HG02884 (cell line): ENCODE results near the gene MCM9.
"Not testable (repeated sequence)": the region's sequence is repeated elsewhere in the genome, so short reads cannot be mapped to it uniquely, and the experiment has no call there.

Experiments used
- ATAC-seq: cut with Tn5 transposase; IDR thresholded peaks from one replicate; pipeline ENCODE4 v1.9.1; 2021; ENCODE audit warnings: mild to moderate bottlenecking, moderate library complexity; ENCODE audit not compliant: unreplicated experiment

The MCM9 gene

GRCh38 chr6:118804091-118804490 lies 130.9 kb downstream of the MCM9 start:
- no peak for ATAC-seq

DNA sequence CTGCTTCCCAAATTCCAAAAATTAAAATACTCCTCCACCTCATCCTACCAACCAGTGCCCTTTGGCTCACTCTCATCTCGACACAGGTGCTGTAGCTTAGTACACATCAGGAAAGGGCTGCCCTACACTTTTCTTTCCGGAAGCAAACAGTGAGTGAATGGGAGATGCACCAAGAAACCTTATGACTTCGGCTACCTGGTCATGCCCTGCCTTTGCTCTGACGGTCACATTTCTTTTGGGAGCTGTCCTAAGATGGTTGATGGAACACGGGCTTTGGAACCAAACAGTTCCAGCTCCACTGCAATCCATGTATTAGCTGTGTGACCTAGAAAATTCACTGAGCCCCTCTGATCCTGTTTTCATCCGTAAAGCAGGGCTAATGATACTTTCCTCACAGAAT lies 133.7 kb downstream of the MCM9 start:
- ATAC-seq: no peak

GRCh38 chr6:118800394-118801071 lies 134.4 kb downstream of the MCM9 start:
- ATAC-seq: peak; percentile 98

GRCh38 chr6:118799826-118800225 lies 135.1 kb downstream of the MCM9 start:
- no peak for ATAC-seq

- ATAC-seq: not testable (repeated sequence)
These were observed 138.4 kb downstream of the MCM9 start for GRCh38 chr6:118796548-118796947.

DNA sequence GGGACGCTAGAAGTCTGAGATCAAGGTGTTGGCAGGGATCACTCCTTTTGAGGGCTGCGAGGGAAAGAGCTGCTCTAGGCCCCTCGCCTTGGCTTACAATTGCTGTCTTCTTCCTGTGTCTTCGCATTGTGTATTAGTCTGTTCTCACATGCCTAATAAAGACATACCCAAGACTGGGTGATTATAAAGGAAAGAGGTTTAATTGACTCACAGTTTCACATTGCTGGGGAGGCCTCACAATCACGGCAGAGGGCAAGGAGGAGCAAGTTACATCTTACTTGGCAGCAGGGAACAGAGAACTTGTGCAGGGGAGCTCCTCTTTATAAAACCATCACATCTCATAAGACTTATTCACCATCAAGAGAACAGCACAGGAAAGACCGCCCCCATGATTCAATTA lies 143.5 kb downstream of the MCM9 start:
- ATAC-seq: no peak

- ATAC-seq: no peak
These were observed 145.0 kb downstream of the MCM9 start for GRCh38 chr6:118789954-118790353.

DNA sequence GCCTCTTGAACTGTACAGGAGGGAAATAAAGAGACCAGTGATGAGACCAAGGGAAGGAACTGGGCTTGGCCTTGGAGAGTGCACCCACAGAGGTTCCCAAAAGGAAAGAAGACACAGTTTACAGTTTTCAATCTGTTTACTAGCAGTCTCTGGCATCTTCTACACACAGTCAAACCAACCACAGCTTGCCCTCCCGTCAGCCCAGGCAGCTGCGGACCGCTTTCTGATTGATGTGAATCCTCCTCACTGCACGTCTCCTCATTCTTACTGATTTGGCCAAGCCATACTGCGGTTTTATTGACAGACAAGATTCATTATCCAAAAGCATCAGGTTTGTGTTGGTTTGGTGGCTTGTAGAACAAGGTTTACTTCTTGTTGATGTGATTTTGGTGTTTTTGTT lies 145.5 kb downstream of the MCM9 start:
- no peak for ATAC-seq

- no peak for ATAC-seq
These were observed 146.3 kb downstream of the MCM9 start for GRCh38 chr6:118788702-118789101.

- ATAC-seq: no peak
These were observed 147.1 kb downstream of the MCM9 start for GRCh38 chr6:118787724-118788423.

- ATAC-seq: no peak
These were observed 148.1 kb downstream of the MCM9 start for GRCh38 chr6:118786596-118787453.

DNA sequence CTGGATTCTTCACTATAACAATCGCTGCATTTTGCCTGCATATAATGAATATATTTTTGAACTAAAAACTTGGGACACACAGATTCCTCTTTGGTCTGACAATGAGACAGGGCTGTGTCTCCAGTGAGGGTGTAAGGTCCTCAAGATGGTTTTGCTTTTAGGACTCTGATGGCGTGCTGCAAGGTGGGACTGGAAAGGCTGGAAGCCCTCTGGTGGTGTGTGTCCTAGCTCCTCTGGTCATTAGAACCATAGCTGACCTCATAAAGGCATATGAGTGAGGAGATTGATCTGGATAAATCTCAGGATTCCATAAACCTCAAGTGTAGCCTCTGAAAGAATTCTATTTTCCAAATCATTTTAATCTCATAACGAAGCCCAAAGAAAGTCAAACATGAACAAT lies 149.4 kb downstream of the MCM9 start:
- ATAC-seq: no peak

DNA sequence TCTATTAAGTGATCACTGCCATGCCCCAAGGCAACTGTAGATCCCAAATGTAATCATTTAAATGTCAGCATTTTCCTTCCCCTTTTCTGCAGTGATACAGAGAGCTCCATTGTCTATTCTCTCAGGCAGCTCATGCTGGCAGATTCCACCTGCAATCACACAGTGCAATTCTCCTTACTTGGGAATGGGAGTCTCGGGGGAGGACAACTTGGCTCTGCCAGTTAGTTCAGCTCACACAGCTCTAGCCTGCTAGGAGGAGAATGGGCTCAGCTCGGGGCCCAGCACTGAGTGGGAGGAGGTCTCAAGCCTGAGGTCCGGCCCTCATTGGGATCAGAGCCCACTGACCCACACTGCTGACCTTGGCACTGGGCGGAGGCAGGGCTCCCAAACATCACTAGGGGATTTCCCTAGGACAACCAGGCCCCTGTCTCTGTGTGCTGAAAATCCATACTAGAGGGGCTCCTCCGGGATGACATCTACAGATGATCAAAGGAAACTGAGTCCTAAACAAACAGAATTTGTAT lies 150.3 kb downstream of the MCM9 start:
- no peak for ATAC-seq

- ATAC-seq: no peak
These were observed 150.9 kb downstream of the MCM9 start for GRCh38 chr6:118783931-118784550.

GRCh38 chr6:118782651-118783050 lies 152.3 kb downstream of the MCM9 start:
- no peak for ATAC-seq

- ATAC-seq: no peak
These were observed 153.1 kb downstream of the MCM9 start for GRCh38 chr6:118781897-118782296.

DNA sequence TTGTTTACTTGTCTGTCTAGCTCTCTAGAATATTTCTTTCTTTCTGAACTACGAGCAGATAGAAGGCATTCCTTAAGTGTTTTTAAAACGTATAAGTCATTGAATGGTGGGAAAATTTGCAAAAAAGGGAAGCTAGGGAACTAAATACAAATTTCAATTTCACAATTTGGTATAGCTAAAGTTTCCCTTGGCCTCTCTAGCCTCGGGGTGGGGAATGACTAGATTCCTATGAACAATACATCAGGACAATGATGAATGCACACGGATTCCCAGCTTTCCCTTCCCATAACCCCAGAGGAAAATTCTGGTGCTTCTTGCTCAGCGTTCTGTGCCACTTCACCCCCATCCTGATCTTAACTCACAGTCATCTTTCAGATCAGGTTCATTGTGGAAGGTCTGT lies 154.3 kb downstream of the MCM9 start:
- ATAC-seq: no peak

DNA sequence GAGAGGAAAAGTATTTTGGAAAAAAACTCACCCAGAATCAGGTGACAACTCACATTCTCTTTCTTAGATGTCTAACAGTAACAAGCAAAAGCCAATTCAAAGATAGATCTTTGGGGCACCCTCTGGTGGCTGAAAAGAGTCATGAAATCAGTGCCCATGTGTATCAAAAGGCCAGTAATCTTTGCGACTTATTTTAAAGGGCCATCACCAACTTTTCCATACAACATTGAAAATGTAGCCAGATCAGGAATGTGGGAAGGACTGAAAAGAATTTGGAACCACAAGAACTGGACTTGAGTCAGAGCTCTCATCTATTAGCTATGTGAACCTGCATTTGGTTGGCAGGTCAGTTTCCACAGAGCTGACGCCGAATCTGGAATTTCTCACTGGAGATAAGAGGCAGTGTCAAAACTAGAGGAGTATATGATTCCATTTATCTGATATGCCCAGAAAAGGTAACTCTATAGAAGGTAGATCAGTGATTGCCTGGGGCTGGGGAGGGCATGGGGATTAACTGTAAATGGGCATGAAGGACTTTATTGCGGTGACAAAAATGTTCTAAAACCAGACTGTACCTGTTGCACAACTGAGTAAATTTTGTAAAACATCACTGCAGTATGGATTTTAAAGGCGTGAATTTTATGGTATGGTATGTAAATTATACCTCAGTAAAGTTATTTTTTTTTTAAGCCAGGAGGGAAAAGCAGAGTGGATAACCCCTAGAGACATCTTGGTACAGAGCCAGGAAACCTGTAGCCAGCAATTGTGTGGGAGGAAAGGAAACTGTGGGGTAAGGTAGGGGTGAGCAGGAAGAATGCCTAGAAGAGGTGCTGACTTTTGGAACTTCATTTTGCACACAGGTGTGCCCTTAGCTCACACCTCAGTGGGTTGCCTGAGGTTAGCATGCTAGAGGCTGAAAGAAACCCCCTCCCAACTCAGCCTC lies 158.1 kb downstream of the MCM9 start:
- ATAC-seq: peak; percentile 92

DNA sequence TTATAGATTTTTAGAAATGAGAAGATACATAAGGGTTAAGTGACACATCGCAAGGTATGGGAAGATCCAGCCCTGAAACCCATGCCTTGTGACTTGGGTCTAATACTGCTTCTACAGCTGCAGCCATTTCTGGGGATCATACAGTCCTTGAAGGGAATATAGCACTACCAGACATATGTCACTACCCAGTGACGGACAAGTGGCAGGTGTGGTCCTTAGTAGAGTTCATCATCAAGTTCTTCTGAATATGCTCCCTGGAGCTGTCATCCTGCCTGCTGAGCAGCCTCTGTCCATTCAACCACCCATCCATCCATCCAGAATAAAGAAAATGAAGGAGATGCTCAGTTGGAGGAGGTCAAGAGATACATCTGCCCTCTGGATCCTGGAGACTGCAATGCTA lies 159.6 kb downstream of the MCM9 start:
- no peak for ATAC-seq

DNA sequence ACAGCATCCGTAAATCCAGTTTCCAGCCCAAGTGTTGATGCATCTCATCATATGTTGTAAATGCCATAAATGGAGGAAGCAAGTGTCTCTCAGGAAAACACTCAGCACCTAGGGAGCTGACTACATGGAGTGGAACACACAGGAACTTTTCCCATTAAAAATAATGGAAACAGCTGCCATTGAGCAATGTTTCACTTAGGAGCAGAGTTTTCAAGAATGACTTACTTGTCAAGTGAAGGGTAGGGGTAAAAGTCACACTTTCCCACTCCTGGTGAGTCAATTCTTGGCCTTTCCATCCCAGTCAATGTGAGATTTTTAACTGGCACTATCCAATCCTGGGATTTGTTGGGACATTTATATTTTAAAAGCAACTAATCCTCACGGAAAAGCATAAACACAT lies 160.4 kb downstream of the MCM9 start:
- ATAC-seq: no peak
